GM19351 (cell line): ENCODE measurements around the gene EXOSC10.

ENCODE experiments used
- ATAC-seq: cut with Tn5 transposase; IDR thresholded peaks from one replicate; pipeline ENCODE4 v1.9.1; 2021; ENCODE audit warnings: mild to moderate bottlenecking, moderate library complexity; ENCODE audit not compliant: unreplicated experiment

EXOSC10 gene

DNA sequence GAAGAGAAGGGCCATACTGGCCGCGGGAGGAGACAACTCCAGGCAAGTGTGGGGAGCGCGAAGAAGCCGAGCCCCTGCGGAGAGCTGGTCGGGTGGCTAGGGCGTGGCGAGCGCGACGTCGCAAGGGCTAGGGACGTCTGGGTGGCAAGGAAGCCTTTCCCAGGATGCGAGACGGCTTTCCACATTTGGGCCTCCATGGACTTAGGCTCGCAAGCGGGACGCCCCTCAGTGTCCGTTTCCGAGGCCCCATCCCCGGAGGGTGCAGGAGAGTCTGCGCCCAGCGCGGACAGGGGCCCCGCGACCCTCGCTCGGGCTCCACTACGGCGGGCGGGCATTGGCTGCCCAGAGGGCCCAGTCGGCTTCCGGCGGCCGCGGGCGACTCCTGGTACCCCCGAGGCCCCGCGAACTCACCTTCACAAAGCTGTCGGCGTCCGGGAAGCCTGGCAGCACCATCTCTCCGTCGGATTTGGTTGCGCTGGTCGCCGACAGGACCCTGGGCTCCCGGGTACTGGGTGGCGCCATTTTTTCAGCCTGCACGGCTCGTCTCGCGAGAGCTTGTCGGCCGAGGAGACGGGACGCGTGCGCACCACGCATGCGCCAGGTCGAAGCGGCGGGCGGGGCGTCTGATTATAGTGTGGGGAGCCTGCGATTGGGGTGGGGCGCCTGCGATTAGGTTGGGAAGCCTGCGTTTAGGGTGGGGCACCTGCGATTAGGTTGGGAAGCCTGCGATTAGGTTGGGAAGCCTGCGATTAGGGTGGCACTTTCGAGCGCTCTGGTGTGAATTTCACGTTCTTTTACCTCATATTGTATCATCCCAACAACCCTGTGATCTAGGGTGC, at the start of gene EXOSC10:
Gene EXOSC10 (minus strand): TSS at position 560 of the 839 bp plus-strand sequence. CDS start 38 bp downstream, at position 522.
- peak; percentile 89 for ATAC-seq

DNA sequence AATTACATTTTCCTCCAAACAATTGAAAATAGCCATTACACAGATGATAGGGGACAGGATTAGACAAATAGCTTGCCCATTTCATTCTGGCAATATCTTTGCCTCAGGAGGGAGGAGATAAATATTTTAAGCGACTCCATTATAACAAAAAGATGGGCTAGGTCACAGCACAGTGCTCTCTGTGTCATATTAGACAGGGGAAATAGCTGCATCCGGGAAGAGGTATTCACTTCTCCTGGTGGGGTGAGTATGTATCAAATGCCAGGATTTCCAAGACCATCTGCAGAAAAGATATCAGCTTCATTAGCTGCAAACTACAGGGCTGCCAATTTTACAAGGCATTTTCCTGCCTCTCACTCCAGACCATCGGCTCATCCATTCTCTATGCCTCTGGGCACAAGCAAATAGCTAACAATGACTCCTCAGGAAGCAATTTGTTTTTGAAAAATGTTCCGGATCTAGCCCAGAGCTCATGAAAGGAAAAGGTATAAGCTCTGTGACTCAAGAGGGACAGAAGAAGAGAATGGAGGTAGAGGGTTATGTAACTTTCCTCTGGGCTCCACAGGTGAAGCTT, 47.6 kb upstream of the EXOSC10 start:
- ATAC-seq, result no peak

DNA sequence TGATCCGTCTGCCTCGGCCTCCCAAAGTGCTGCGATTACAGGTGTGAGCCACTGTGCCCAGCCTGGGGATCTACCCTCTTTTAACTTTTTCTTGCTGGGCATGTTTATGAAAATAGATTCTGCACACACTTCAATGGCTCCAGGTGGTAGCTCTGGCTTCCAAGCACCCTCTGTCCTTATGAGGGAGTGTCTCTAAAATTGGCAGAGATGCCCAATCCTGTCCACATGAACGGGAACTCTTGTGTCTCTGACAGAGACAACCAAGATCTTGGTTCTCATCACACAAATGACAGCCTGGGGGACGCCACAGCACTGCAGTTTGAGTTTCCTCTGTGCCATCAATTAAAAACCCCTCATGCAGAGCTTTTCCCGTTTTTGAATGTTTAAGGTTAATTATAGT, 46.1 kb upstream of the EXOSC10 start:
- no peak for ATAC-seq

DNA sequence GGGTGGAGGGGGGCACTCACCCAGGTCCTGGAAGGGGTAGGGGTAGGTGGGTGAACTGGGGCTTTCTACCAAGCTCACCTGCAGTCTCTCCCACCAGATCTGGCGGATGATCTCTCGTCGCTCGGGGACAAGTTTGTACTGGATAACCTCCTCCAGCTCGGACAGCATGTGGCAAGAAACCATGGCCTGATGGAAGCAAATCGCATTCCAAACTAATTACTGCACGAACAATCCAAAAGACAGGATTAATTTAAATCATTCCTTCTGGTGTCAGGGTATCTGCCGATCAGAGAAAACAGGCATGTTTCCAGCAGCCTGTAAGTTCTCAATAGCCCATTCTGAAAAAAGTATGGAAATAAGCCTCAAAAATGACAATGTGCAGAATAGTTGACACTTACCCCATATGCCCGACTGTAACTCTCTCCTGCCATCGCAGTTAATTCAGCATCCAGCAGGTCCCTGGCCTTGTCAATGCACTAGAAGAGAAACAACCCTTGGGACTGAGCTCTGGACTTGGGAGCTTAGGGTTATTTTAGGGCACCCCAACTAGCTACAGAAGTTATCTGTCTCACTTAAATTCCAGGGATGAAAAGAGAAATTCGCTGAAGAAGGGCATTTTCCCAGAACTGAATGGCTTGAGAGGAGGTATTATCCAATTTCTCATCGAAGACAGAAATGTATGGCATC, 45.0 kb upstream of the EXOSC10 start:
- no peak for ATAC-seq

DNA sequence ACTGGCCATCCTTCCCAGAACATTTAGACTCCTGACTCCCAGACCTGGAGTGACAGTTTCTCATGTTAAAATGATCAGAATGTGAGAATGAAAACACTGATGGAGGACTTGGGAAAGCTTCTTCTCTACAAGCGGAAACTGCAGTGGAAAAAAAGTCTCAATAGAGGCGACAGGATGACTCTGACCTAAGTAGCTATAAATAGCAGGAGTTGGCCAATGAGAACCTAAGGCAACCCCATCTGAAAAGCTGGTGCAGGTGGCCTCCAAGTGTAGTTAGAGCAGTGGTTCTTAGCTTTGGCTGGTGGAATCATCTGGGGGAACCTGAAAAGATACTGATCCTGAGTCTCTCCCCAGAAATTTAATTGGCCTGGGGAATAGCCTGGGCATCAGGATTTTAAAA, 44.2 kb upstream of the EXOSC10 start:
- ATAC-seq, result no peak

DNA sequence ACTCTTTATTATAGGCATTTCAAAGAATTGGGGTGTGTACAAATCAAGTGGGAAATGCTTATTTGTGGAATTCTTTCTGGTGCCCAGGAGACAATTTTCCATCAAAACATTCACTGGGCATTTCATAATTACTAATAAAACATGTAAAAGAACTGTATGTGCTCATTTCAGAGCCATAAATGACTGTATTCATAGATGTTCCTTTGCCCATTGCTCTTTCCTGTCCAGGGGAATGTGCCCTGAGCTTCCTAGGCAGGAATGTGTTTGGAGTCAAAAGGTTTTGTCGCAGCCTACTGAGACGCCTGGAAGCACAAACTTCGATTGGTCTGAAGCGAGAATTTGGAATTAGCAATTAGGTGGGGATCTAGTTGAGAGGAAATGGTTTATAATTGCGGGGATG, 43.7 kb upstream of the EXOSC10 start:
- no peak for ATAC-seq

DNA sequence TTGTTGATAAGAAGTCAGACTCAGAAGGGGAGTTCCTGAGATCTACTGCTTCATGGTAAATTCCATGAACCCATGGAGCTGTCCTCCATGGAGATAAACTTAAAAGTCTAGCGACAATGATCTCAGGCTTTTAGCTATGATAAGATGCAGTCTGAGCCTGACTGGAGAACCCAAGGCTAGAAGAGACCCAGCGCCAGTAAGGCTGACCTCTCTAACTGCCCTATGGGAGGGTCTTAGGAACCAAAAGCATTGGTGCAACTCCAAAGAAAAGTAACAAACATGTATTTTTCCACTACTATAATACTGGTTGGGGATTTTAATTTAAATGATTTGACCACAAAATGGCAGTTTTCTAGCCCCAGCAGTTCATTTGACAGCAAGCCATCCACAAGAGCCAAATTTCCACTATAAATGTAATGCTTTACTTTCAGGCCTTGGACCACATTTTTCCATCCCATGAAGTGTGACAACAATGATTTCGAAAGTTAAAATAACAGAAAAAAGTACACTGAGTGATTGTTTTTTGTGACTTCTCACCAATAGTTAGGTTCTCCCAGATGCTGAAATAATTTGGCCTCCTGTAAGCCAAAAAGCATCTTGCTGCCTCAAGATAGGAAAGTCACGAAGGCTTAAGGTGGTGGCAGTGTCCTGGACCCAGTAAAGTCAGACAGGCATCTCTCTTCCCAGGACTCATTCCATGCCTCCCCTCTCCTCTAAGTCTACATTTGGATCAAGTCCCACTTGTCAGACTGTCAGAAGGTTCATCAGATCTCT, 43.1 kb upstream of the EXOSC10 start:
- ATAC-seq, result no peak

DNA sequence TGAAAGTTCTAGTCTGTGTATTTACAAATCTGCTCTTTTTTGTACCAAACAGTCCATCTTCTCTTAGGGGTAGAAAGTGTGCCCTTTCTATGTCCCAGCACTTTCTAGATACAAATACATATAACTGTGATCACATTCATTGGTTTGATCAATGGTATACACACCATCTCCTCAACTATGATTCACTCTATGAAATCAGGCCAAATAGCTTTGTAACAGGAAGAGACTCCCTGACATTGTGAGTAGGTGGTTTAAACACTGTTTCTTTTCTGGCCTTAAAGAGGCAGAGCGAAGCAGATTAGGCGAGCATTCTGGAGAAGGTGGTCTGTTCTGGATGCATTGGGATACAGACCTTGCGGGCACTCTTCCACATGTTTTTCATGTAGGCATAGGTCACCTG, 39.3 kb upstream of the EXOSC10 start:
- no peak for ATAC-seq

DNA sequence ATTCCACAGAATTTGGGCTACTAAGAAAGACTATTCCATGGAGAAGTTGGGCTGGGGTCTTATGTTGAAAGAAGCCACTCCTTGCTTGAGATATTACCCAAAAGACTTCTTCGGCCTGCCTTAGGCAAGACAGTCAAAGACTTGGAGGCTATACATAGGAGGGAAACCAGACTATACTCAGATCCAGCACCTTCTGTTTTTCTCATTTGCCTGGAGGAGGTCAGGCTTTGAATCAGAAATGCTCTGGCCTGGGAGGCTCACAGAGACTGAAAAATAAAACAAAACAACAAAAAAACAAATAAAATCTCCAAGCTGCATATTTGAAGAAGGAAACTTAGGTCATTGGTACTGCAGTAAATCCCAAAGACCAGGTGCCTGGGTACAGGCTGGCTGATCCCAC, 38.4 kb upstream of the EXOSC10 start:
- ATAC-seq, result no peak

DNA sequence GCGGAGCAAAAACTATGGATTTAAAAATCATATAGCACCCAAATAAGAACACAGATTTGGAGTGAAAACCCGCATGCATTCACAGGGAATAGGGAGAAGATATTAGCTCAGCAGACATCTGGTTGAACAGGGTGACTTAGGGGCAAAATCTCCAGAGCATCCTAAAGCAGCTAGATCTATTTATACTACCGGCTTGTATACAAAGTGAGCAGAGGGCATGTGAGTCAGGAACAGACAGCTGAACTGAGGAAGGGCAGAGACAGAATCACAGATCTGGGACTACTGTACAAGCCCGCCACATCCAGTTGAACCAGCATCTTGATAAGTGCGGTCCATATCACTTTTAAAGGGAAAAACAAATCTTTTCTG, 35.2 kb upstream of the EXOSC10 start:
- ATAC-seq, result no peak

DNA sequence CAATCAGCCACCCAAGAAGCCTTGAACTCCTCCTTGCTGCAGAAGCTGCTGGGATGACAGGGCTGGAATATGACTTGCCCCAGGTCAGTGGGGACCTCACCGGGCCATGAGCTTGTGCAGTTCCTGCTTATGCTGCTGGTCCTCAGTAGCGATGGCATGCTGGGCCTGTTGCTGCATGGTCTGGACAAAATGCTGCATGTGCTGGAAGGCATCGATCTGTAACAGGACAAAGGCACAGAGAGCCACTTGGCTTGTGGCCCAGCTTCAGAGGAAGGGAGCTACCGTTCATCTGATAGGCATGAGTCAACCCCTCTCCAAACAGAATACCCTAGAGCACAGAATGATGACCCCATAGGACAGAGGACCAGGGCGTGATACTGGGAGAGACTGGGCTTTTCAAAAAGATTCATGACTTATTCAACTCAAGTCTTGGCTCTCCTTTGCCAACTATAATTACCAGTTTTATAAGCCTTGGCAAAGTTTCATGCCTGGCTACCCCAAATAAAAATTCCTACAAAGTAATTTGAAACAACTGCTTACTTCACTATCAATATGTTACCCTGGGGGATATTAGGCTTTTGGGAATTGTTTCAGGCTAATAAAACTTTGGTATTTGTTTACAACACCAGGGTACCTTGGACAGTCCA, 34.7 kb upstream of the EXOSC10 start:
- ATAC-seq, result no peak

DNA sequence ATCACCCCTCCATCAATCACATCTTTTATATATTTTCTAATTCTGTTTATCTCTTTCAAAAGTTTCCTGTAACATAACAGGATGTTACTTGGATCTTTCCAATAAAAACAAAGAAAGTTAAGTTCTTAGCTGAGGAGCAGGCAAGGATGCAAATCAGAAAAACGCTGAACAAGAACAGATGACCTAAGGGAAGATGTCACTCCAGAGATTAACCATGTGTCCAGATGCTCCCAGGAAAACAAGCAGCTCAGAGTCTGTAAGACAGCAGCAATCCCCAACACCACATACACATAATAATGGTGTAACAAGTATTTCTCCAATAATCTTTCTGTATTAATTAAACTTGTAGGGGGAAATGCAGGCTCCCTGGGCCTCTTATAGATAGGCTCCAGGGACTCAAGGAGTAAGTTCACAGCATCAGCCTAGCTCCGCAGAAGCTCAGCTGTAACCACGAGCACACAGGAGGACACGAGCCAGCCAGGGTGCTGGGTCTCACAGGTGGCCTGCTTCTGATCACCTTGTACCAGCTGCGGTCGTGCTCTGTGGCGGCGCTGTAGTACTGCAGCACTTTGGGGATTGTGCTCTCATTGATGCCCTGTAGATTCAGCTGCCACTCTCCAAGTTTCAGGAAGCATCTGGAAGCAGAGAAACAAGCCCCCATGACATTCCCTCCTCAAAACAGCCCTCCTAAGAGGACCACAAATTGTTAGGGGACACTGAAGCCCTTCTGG, 33.1 kb upstream of the EXOSC10 start:
- ATAC-seq, result no peak

DNA sequence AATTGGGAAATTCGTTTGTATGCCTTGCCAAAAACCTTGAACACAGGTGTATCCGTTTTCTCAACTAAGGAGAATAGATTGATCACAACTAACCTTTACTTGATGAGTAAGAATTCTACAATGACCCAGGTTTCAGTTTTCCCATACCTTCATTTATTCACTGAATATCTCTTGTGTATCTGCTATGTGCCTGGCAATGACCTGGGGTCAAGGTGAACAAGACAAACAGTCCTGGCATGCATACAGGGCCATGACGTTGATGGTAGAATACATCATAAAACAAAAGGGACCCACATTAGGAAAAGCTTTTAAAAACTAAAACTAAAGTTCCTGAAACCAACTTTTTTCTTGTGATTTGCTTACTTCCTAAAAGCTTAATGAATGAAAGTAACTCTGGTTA, 32.1 kb upstream of the EXOSC10 start:
- ATAC-seq, result no peak

DNA sequence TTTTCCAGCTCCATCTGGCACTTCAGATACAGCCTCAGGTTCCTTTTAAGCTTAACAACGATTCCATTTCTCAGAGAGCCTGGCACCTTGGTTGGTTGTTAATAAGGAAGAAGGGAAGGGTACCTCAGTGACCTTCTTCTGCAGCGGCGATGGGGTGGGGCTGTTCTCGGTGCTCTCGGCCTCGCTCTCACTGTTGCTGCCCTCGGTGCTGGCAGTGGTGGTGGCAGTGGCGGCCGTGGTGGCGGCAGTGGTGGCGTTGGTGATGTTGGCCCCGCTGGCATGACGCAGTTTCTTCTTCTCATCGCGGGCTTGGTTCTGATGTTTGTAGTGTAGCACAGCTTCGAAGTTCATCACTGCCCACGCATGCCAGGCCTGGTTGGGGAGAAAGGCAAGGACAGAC, 30.7 kb upstream of the EXOSC10 start:
- no peak for ATAC-seq

DNA sequence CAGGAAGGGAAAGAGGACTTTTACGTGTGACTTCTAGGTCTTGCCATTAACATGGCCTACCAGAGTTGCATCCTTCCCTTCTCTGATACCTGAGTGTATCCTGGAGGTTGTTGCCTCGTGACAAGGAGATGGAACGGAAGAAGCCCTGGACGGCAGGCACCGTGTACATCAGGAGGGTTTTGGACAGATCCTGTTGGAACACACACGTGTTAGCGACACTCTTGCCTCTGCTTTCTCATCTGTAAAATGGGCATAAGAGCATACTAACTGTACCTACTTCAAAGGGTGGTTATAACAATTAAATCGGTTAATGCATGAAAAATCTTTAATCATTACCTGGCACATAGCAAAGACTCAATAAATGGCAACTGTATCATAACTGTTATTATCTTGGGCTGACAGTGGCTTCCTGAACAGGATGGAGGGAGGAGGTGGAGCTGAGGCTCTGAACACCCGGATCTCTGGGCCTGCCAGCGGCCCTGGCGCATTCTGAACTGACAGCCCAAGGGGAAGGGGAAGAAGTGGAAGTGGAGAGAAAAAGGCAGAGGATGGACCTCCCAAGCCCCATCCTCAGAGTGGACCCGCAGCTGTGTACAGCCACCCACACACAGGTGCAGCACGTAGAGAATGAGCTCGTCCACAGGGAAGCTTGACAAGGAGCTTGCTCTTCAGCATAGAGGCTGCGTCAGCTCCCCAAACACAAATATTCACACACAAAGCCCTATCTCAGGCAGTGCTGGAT, 30.2 kb upstream of the EXOSC10 start:
- no peak for ATAC-seq

DNA sequence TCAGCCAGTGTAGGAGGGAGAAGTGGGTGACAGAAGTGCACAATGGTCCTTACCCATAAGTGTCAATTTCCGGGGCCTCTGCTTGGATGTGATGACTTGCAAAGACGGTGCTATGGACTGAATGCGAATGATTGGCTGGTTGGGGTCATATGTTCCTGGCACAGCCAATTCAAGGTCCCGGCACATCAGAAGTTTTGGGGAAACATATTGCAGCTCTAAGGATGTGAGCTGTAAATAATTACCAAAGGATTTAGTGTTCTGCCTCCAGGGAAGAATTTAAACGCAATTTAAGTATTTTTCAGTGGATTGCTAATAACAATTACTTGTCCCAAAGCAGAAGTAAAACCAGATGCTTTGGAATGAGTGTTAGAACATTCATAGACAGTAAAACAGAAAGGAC, 26.9 kb upstream of the EXOSC10 start:
- ATAC-seq, result no peak

DNA sequence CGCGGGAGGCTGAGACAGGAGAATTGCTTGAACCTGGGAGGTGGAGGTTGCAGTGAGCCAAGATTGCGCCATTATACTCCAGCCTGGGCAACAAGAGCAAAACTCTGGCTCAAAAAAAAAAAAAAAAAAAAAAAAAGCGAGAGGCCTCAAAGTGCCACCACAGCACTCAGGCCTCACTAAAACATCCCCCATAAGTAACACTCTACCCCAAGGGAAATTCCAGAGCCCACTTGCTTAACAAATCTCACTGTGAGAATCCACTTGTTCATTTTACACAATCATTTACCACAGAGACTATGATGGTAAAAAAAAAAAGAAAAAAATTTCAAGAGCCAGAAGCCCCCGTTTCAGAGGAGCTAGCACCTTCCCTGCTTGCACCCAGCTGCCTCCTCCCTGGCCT, 26.3 kb upstream of the EXOSC10 start:
- no peak for ATAC-seq

DNA sequence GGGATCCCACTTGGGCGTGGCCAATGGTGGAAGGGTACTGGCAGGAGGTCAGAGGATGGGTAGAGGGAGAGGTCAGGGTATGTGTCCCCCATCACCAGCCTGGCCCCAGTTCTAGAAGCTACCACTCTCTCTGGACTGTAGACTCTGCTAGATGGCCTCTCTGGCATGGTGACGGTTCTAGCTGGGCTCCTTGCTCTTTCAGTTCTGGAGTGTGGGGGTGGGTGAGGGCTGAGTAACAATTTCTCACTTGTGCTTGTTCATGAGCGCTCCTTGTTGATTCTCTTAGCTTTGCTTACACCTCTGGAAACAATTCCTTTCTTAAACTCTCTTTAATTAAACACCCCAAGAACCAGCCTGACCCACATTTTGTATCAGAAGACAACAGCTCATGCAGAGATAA, 25.3 kb upstream of the EXOSC10 start:
- ATAC-seq, result no peak

DNA sequence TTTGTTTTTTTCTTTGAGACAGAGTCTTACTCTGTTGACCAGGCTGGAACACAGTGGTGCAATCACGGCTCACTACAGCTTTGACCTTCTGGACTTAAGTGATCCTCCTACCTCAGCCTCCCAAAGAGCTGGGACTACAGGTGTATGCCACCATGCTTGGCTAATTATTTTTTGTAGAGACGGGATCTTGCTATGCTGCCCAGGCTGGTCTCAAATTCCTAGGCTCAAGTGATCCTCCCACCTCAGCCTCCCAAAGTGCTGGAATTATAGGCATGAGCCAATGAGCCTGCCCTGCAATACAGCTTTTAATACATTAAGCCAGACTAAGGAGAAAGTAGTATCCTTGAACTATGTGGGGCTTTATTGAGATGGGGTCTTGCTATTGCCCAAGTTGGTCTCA, 16.6 kb upstream of the EXOSC10 start:
- ATAC-seq, result no peak

DNA sequence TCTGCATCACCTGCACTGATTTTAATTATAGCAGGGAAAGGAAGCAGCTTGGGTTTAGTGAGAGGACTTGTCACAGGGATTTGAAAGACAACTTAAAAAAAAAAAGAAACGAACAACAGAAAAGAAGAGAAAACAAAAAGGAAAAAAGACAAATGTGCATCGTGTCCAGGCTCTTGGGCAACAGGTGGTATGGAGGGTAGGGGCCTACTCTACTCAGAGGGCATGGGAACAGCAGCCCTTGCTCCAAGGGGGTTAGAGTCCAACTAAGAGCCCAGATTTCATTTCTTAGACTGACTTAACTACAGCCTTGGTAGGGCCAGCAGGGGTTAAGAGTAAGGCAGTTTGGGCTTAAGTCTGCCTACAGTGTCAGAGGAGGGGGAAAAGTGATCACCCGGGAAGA, 15.3 kb upstream of the EXOSC10 start:
- no peak for ATAC-seq
